GM12874 (cell line): ENCODE measurements around the gene PSTPIP1.

ENCODE experiments used
- TF ChIP-seq, protein P1 (sequence below): IDR thresholded peaks from 2 replicates; pipeline ENCODE4 v1.5.1; 2011; ENCODE audit warnings: low read depth, mild to moderate bottlenecking, control low read depth, low read length, moderate library complexity; ENCODE audit not compliant: insufficient read depth

PSTPIP1 gene

DNA sequence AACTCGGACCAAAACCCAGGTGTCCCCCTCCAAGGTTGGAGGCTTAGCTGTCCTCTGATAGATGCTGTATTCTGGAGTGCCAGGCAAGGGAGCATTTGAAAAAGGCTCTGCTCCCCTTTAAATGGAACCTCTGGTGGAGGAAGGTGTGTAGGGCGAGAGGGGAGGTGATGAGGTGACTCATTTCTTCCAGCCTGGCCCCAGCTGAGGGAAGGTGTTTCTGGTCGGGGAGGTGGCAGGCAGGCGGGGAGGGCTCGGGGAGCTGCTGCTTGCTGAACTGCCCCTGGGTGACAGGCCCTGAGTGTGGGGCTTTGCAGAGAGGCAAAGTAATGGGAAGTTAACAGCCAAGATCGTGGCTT lies 18.8 kb downstream of the PSTPIP1 start:
- TF ChIP-seq, protein P1, sequence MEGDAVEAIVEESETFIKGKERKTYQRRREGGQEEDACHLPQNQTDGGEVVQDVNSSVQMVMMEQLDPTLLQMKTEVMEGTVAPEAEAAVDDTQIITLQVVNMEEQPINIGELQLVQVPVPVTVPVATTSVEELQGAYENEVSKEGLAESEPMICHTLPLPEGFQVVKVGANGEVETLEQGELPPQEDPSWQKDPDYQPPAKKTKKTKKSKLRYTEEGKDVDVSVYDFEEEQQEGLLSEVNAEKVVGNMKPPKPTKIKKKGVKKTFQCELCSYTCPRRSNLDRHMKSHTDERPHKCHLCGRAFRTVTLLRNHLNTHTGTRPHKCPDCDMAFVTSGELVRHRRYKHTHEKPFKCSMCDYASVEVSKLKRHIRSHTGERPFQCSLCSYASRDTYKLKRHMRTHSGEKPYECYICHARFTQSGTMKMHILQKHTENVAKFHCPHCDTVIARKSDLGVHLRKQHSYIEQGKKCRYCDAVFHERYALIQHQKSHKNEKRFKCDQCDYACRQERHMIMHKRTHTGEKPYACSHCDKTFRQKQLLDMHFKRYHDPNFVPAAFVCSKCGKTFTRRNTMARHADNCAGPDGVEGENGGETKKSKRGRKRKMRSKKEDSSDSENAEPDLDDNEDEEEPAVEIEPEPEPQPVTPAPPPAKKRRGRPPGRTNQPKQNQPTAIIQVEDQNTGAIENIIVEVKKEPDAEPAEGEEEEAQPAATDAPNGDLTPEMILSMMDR, result no peak

DNA sequence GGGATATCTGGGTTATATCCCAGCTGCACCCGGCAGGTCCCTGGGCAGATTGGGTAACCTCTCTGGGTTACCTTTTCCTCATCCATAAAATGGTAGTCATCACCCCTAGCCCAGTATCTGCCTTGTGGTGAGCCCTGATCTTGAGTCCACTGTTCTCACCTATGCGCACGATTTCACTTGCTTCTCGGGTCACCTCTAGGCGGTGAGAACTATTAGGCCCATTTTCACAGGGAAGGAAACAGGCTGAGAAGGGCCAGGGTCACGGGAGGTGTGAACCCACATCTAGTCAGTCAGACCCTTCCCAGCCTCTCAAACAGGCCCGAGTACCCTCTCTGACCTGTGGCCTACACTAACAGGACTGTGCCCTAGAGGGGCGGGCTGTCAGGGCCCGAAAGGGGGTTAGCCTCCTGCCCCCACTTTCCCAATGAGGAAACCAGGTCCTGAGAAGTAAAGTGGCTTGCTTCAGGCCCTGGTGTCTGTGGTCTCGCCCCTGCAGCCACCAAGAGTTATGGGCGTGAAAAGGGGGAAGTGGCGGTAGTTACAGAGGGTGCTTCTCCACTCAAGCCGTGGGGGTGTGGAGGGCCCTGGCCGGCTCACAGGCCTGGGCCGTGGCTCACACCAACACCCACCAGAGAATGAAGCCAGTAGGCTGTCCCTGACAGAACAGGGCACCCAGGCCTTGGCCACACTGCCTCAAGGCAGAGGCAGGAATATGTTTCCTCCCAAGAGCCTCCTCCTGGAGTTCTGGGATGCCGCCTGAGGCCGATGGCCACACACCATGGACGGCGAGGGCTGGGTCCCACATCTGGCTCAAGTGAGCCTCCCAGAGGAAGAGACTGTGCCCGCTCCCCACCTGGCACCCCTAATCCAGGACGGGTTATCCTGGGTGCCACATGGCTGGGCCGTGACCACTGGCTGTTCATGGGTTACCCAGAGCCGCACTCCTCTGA lies 19.5 kb downstream of the PSTPIP1 start:
- TF ChIP-seq, protein P1, result no peak

DNA sequence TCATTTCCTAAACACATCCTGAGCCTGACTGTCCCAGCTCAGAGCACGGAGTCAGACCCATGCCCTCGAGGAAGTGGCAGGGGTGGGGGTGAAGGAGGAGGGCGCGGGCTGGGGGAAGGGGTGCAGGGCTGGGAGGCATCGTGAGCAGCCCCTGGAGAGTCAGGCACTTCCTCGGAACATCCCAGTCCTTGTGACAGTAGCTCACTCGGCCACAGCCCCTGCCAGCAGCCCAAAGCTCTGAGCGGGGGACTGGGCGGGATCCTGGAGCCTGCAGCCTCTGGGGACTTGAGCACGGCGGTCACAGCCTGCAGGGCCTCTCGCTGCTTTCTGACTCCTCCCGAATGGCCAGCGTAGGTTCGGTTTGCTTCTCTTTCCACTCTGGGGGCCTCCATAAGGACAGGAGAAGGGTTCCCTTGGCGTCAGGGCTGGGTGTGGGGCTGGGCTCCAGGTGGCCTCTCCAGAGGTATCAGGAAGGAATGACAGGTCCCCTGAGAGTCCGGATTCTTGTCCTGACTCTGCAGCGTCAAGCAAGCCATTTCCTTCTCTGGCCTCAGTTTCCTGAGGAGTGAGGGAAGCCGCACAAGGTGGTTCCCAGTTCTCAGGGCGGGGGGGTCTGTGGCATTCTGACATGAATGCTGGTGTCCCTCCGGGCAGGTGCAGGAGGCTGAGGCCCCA lies 20.9 kb downstream of the PSTPIP1 start:
- TF ChIP-seq, protein P1, result no peak

DNA sequence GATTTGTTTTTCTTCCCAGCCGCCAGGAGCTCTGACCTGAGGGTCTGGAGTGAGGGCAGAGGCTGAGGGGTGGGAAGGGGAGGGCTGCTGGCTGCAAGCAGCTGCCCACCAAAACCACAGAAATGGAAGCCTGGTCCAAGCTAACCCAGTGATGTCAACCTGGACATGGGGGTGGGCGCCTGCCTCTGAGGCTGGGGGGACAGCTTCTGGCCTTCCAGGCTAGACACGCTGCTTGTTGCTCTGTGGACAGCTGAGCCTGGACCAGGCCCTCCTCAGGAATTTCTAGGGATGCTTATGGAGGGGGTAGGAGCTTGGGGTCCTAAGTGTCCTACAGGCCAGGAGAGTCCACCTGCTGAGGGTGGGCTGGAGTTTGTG lies 21.4 kb downstream of the PSTPIP1 start:
- TF ChIP-seq, protein P1, result no peak

GRCh38 chr15:77017091-77017660 lies 22.2 kb downstream of the PSTPIP1 start:
- TF ChIP-seq, protein P1, result no peak

- TF ChIP-seq, protein P1, result no peak
Measured at GRCh38 chr15:77017761-77018720, 23.1 kb downstream of the PSTPIP1 start.
